CD4-positive, alpha-beta T cell treated with Interferon gamma for 1 hour (primary cell): Measurements from ENCODE around the gene GNPTG.
A peak's percentile ranks its signal among the peaks of the same experiment; 100 is the strongest.

Experiments used
- DNase-seq: peaks from one replicate; pipeline ENCODE4 v3.0.0-alpha.2; 2020

GNPTG gene

DNA sequence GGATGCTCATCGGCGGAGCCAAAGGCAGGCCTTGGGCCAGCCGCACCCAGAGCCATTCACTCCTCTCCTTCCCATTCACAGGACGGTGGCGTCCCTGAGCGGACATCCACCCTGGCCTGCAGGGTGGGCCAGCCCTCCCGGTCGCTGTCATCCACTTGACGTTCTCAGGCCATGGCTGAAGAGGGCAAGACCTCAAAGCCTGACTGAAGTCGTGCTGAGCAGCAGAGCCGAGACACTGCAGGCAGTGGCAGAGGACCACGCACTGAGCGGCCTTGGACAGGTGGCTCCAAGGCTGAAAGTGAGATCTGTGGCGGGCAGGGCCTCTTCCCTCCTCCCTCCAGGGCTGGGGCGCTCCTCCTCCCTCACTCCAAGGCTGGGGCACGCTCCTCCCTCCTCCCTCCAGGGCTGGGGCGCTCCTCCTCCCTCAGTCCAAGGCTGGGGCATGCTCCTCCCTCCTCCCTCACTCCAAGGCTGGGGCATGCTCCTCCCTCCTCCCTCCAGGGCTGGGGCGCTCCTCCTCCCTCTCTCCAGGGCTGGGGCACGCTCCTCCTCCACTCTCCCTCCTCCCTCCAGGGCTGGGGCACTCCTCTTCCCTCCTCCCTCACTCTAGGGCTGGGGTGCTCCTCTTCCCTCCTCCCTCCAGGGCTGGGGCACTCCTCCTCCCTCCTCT lies 24.1 kb downstream of the GNPTG start:
- DNase-seq: no peak

DNA sequence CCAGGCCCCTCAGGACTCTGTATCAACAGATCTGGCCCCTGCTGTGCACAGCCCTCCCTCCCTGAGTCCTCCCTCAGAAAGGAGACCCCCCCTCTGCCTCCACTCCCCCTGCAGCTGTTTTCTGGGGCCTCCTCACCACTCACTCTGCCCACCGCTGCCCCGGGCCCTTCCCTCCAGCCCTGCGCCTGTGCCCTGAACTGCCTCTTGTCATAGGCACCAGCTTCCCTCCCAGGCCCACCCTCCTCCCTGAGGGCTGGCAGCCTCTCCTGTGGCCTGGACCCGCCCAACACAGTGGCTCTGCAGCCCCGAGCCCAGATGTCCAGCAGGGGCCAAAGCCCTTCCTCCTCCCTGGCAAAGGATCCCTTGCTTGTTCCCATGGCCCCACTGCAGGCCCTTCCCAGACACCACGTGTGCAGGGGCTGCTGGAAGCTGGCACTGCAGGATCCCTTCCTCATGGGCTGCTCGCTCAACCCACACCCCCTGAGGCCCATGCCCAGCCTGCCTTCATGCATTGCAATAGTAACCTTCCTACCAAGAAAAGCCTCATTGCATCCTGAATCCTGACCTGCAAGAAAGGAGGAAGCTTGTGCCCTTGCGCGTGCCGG lies 25.8 kb downstream of the GNPTG start:
- no peak for DNase-seq

DNA sequence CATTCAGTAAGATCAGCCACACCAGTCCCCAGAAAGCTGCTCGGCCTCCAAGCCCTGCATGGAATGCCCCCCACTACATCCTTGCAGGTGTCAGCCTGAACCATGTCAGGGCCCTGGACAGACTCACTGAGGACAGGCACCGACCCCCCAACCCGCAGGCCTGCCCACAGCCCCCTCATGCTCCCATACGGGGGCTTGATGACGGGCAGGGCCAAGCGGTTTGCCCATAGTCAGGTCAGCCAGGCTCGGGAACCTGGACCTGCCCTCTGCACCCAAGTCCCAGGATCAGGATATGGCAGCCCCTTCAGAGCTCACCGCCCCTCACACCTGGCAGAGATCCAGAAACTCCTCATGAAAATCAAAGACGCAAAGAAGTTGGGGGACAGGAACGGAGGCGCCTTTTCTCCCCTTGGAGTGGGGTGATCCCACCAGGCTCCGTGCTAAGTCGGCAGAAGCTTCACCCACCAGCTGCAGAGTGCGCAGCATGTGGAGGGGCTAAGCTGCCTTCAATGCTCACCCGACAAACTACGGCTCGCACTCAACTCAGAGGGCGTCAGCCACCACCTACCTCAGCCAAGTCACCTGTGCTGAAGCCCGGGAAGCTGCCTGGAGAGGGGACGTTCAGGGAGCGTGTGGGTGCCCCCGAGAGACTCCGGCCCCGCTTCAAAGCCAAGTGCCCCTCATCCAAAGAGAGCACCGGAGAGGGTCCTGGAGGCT lies 26.5 kb downstream of the GNPTG start:
- no peak for DNase-seq

DNA sequence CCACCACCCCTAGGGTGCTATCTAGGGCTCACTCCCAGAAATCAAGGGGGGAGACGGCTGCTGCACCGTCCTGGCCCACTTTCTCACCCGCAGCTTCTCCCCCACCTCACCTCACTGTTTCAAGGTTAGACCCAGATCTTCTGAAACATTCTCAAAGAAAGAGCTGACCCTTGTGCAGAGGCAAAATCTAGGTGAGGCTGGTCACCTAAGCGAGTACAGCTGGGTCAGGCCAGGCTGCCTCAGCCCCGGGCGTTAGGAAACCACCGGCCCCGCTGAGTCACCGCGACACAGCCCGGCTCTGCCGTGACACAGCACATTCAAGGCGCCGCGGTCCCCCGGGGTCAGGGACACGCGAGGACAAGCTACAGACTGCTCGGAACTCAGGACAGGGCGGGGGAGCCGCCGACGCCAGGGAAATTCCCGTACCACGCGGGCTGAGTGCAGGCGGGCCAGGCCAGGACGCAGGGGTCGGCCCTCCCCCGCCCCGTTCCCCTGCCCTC lies 27.1 kb downstream of the GNPTG start:
- peak; percentile 74 for DNase-seq

DNA sequence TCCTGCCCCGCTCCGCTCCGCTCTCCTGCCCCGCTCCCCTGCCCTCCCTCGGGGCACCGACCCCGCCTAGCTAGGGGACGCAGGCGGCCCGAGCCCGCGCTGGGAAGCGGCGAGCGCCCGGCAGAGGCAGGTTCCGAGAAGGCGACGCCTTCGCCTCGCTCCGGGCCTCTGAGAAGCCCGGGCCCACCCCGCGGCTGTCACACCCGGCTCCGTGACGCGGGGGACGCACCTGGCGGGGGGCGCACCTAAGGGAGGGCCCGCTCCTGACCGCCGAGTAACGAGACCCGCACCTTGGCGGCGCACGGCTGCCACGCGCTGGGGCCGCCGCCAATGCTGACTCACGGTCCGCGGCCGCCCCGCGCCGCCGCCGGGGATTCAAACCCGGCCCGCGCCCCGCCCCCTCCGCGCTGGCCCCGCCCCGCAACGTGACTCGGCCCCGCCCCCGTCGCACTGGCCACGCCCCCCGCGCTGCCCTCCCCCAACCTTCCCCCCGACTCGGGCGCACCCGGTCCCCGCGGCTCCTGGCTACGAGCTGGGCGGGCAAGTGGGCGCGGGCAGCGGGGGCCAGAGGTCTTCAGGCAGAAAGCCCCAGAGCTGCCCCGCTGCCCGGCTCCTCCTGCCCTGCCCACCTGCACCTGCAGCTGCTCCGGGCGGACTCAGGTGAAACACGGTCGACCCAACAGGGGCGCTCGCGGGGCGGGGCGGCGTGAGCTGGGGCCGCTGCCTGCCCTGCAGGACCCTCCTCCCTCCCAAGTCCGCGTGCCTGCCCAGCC lies 27.8 kb downstream of the GNPTG start:
- peak; percentile 53 for DNase-seq

DNA sequence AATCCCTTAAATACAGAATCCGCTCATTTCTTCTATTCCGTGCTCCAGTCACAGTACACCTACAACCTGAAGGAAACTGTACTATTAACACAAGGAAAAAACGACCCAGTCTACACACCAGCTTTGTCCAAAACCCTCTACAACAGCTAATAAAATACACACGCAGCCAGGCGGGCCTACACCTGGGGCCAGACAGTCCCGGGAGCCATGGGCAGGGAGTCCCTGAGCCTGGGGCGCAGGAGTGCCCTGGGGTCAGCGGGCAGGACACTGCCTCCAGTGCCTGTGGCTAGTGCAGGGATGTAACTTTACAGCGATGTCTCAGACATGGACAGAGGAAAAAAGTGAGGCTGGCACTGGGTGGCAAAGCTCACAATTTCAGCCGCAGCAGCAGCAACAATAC lies 28.5 kb downstream of the GNPTG start:
- DNase-seq: no peak

DNA sequence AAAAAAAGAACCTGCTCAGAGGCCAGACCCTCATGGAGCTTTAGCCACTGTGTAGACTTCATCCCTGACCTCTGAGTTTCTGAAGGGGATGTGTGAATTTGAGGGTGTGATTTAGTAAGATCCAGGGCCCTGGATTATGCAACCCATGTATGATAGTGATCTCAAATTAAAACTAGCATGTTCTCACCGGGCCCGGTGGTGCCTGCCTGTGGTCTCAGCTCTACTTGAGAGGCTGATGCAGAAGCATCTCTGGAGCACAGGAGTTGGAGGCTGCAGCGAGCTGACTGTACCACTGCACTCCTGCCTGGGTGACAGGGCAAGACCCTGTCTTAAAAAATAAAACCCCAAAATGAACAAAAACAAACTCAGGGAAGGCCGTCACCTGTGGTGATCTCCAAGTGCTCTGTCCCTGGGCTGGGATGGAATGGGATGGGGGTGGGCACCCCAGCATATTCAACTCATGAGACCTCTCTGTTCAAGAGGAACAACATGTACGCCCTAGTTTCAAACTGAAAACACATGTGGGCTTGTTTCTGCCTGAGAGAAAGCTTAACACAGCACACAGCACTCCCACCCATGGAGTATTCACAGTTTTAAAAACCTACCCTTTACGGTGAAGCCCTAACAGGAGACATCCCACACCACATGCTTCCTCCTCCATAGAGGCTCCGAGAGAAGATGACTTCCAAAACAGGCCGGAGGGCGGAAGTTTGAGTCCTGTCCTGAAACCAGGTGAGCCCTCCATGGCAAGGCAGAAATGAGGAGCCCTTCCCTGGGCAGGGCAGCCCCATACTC lies 30.1 kb downstream of the GNPTG start:
- no peak for DNase-seq

DNA sequence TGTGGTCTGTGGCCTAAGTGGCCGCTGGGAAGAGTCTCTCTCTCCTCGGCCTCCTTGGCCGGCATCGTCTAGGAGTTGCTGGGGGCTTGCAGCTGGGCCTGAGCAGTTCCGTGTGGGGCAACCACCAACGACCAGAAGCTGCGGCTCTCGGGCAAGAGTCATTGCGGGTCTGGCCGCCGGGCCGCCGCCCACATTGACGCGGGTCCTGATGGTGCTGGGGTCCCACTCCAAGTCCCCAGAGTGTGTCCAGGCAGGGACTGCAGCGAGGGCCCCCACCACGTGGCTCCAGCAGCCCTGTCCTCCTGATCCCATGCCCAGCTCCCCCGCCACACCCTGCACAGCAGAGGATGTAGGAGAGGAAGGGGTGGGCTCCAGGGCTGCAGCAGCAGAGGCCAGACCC lies 31.8 kb downstream of the GNPTG start:
- no peak for DNase-seq

DNA sequence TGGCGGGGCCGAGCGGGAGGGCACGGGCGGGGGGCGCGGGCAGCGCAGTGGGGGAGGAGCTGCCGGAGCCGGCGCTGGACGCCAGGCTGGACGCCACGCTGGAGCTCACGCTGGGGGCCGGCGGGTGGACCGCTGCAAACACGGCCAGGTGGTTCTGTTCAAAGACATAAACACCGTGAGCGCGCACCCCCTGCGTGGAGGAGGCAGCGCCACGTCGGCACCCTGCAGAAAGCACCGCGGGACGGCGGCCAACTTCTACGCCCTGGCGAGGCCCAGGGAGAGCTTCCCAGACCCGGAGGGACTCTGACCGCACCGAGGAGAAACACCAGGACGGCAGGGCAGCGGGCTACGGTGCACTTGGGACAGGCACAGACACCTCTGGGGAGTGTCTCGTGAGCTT lies 33.5 kb downstream of the GNPTG start:
- no peak for DNase-seq

DNA sequence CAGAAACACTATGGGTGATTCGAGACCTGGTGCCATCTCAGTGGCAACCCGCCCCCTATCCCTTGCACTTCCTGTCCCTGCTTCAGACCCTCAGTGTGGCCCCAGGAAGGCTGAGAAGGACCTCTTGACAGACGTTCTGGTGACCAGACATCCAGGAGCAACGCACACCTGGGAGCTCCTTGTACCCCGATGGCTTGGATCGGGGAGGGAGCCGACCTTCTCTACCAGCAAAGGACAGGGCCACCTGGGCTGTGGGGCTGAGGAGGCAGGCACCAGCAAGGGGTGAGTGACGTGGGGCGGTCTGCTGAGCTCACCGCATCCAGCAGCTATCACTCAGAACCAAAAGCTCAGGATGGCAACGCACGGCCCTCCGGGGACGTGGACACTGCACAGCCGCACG lies 35.6 kb downstream of the GNPTG start:
- DNase-seq: no peak

DNA sequence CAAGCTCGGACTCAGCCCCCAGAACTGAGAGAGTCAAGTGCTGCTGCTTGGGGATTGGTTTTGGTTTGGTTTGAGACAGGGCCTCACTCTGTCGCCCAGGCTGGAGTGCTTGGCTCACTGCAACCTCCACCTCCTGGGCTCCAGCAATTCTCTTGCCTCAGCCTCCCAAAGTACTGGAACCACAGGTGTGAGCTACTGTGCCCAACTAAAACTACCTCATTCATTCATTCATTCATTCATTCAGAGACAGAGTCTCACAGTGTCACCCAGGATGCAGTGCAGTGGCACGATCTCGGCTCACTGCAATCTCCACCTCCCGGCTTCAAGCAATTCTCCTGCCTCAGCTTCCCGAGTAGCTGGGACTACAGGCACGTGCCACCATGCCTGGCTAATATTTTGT lies 38.0 kb downstream of the GNPTG start:
- DNase-seq: no peak

DNA sequence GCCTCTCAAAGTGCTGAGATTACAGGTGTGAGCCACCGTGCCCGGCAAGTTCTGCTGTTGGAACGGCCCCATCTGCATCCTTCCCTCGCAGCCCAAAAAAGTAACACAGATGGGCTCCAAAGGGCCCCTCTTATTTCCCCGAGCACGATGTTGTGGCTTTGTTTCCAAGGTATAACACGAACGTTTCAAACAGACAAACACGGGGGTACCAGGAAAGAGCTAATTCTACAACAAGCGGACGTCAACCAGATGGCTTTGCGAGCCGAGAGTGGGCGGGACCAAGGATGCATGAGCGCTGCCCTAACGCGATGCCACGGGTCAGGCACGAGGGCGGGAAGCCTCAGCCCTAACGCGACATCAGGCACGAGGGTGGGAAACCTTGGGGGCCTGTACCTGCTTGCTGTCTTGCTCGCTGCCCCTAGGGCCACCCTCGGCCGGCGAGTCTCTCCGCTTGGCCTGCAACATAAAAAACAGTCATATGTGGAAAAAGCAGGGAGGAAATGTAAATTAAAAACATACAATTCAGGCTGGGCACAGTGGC lies 38.6 kb downstream of the GNPTG start:
- no peak for DNase-seq

DNA sequence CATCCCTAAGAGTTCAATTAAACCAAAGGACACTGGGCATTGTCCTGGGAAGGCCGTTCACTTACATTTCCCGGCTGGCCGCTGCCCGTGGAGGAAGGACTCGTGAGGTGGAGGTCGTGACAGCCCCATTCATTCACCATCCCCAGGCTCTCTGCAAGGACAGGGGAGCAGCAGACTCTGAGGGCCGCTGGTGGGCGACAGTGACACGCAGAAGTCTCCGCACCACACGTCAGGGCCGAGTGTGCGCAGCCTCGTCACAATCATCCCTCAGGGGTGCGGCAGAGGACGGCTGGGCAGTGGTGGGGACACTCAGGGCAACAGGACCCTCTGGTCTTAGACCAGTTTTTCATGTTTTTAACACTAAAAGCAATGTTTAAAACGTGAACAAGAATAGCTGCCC lies 41.1 kb downstream of the GNPTG start:
- no peak for DNase-seq

DNA sequence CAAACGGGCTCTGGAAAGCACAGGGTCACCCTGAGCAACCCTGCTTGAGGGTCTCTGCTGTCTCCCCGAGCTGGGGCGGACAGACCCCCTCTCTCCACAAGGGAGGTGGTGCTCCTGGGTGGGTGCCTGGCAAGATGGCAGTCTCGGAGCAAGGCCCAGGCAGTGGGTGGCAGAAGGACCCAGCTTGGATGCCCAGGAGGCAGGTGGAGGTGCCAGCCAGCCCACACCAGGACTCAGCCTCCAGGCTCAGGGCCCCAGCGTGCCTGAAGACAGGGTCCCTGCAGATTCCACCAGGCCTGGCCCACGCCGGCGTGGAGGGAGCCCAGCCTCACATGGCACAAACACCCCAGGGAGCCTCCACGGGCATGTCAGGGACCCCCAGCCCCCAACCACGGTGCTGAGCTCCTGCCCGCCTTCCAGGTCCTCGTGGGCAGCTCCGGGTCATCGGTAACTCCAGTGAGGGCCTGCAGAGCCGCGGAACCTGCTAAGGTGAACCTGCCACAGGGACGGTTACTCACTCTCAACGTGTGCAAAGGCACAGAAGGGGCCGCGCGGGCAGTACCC lies 42.0 kb downstream of the GNPTG start:
- DNase-seq: no peak

DNA sequence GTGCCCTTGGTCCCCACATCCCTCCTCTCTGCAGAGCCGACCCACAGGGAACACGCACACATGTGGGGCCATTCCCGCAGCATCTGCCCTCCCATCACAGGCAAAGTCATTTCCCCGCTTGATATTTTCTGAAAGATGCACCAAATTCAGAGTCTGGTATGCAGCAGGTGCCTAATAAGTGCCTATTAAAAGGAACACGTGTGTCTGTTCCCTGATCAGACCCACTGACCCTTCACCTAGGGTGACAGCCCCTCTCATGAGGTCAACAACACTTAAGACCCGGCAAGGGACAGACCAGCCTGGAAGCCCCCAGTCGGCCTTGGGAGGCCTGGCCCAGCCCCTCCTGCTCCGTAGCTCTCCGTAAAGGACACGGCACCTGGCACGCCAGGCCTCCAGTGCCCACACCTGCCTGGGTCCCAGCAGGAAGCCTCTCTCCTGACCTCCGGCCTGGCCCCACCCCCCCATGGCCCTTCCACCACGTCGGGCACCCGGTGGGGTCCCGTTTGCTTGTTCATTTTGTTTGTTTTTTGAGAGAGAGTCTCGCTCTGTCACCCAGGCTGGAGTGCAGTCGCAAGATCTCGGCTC lies 42.7 kb downstream of the GNPTG start:
- DNase-seq: no peak

DNA sequence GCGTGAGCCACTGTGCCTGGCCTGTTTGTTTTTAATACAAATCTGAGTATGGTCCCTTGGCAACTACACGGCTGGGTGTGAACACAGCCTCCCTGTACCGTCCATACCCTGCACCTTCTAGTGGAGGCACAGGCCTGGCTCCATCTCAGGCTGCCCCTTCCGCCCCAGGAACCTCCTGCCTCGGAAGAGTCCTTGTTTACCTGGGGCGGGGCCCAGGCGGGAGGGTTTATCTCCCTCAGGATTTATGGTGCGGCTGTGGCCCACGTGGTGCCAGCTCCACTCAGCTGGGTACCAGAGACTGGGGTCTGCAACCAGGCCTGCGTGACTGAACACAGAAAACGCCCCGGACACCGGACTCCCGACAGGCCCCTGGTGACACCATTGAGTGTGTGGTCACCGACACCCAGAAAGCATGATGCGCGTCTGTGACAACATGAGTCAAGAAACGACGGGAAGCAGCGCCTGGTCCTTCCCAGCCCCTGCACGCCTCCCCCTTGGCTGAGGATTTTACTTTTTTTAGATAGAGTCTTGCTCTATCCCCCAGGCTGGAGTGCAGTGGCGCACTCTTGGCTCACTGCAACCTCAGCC lies 43.8 kb downstream of the GNPTG start:
- DNase-seq: no peak

DNA sequence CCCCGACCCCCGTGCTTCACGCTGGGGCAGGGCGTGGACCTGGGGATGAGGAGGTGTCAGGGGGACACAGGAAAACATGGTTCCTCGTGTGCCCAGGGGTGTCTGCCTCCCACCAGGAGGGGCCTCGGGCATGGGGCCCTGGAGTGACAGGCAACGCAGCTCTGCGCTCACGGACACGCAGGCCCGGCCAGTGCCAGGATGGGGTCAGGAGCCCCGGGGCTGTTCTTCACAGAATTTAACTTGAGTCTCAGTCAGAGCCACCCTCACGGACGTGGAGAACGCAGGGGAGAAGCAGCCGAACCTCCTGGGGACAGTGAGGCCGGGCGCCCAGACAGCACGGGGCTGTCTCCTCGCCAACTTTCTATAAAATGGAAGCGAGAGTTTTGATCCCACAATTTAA lies 46.0 kb downstream of the GNPTG start:
- no peak for DNase-seq

DNA sequence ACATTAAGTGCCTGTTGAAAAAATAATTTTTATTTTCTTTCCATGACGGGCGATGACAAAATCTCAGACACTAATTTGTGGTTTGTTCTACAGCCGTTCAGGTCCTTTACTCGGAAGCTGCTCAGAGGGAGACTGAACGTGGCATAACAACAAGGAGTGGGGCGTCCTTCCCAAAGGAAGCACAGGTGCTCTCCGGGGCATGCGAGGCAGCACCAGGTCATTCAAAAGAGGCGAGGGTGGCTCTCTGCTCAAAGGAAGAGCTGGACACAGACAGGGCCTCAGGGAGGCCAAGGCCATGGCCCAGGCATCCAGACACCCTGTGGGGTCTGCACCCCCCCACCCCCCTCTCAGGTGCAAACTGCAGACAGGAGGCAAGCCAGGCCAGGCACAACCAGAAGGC lies 46.6 kb downstream of the GNPTG start:
- no peak for DNase-seq

DNA sequence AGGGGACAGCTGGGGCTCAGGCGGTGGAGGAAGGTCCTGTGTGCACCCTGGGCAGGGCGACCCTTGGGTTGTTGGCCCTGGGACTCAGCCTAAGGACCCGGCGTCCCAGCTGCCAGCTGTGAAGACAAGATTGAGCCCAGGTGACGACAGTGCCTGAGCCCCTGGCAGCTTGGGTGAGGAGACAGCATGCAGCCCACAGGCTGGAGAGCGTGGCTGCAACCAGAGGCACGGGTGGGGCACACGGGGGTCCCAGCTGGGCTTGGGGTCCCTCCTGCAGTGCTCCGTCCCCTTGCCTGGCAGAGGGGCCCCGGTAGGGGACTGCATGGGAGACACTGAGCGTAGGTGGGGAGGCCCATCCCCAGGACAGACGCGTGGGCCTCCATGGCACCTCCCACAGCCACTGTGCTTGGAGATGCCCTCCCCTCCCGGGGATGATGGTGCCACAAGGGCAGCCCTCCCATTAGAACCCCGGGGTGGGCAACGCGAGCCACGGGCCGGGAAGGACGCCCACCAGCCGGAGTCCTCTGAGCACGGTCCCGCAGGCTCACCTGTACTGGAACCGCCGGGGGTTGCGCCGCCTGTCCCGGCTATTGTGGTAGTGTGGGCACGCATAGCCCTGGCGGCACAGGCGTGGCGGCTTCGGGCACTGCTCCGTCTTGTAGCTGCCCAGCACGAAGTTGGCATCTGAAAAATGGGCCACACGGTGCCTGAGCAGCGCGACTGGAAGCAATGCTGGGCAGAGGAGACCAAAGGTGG lies 47.3 kb downstream of the GNPTG start:
- DNase-seq: no peak

DNA sequence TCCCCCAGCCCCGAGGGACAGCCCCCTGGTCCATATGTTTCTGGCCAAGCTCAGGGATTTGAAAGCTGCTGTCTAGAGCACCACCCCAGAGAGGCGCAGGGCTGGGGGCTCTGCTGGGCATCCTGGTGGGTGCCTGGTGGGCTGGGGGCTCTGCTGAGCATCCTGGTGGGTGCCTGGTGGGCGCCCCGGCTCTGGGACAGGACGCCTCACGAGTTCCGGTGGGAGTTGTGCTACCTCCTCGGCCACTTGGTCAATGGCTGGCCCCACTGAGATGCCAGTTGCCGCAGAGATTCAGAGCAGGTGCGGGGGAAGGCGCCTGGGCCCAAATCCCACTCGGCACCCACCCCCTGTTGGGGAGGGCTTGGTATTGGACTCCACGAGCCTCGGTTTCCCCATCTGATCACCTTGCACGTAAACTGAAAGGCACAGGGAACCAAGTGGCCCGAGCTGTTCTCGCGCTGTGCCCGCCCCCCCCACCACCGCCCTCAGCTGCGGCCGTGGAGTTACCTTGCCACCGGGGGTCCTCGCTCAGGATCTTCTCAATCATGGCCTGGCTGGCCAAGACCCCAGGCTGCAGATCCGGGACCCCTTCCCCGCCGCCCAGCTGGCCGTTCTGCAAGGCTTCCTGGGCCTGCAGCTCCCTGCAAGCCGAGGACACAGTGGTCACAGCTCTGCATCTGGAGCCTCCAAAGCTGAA lies 49.5 kb downstream of the GNPTG start:
- no peak for DNase-seq
